HG03066 (cell line): ENCODE measurements around the gene E4F1.

Experiments used
- ATAC-seq: cut with Tn5 transposase; IDR thresholded peaks from one replicate; pipeline ENCODE4 v1.9.1; 2021; ENCODE audit warnings: low read depth; ENCODE audit not compliant: unreplicated experiment

The E4F1 gene

DNA sequence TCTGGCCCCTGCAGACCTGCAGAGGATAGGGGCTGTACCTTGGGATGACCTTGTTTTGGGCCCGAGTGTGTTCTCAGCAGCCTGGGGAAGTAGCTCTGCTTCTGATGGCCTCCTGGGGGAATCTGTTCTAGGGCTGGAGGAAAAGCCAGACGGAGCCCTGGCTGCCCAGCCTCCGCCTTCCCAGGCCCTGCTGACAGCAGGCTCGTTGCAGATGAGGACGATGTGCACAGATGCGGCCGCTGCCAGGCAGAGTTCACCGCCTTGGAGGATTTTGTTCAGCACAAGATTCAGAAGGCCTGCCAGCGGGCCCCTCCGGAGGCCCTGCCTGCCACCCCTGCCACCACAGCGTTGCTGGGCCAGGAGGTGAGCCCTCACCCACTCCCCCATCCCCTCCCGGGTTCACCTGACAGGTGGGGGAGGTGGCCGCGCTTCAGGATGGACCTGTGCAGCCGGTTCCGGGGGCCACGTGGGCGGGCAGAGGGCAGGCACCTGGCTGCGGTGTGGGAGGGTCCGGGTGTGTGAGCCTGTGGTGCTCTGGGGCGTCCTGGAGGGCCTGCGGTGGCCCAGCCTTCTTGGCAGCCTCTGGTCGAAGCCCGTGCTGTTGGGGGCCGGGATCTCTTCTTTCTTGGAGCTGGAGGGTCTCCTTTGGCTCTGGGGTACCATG is 4.9 kb downstream of the E4F1 start:
- no peak for ATAC-seq

DNA sequence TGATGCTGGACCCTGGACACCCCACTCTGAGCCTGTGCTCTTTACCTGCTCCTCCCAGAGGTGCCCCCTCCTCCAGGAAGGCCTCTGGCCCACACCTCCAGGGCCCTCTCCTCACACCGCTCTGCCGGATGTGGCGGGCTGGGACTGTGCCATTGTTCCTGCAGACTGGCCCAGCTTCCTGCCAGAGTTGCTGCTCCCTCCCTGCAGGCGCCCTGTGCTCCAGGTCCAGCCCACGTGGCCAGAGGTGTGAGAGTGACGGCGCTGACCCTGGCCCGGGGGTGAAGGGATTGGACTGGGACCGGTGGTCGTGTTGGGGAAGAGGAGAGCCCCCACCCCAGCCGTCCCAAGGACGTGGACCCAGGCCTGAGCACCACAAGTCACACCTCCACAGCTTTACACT is 5.7 kb downstream of the E4F1 start:
- no peak for ATAC-seq

DNA sequence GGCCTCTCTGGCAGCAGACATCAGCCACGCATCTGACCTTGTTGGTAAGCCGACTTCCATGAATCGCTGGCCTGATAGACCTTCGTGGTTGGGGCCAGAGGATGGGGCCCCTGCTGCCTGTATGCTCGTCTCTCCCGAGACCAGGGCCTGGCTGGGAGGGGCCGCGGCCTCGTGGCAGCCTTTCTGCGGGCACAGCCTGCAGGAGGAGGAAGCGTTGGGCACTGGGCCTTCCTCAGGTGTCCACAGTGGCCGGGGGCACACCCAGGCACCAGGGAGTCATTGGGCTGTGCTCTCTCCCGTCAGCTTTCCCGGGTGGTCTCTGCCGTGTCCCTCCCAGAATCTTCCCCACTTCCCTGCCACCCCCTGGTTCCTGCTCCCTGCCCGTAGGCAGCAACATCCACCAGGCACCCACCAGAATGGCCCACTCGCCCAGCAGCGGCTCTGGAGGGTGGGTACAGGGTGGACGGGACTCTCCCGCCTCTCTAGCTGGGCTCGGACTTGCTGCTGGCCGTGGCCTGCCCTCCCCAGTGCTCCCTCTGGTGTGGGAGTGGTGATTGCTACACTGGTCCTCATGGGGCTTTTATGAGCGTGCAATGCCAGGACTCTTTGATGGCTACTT is 6.3 kb downstream of the E4F1 start:
- ATAC-seq: no peak

DNA sequence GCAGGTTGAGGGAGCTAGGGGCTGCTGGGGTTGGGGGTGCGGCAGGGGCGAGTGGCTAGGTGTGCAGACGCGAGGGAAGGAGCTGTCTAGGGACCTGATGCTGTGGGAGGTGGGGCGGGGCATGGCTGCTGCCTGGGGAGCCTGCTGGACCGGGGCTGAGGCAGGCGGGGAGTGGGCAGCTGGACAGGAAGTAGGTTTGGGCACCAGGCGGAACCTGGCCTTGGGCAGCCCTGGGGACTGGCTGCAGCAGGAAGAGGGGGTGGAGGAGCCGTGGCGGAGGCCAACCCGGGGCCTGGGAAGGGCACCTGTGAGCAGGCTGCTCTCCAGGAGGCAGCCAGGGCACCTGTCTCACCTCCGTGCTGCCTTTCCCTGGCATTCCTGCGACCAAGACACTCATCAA is 7.0 kb downstream of the E4F1 start:
- no peak for ATAC-seq

DNA sequence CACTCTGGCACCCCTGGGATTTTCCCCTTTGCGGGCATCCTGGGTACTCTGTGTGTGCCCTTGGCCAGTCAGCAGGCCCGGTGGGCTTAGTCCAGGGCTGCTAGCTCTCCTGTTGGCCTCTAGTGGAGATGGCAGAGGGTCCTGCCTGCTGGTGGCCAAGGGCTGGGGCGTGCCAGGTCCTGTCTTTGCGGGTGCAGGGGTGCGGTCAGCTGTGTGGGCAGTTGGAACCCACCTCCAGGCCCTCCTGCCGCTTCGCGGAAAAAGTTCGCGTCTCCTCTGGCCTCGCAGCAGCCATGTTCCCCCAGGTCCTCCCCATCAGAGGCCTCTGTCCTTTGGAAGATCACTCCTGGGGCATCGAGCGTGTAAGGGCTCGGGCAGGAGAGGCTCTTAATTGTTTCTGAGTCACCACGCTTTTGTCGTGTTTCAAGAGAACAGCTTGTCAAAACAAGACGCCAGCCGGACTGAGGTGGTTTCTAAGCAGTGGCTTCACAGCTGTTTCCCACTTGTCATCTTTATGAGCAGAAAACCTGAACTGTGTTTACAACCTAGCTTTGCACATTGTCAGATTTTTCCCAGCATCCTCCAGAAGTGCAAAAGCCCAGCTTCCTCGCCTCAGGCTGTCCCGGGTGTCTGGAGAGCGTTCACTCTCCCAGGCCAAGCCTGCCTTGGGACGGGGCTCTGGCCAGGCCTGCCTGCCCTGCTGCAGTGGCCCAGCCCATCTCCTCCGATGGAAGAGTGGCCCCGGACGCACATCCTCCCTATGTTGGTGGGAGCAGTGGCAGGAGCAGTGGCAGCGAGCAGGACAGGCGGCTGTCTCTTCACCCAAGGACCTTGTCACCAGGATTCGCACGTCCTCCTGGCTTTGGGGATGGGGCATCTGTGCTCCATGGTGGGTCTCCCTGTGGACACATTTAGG is 7.9 kb downstream of the E4F1 start:
- no peak for ATAC-seq

DNA sequence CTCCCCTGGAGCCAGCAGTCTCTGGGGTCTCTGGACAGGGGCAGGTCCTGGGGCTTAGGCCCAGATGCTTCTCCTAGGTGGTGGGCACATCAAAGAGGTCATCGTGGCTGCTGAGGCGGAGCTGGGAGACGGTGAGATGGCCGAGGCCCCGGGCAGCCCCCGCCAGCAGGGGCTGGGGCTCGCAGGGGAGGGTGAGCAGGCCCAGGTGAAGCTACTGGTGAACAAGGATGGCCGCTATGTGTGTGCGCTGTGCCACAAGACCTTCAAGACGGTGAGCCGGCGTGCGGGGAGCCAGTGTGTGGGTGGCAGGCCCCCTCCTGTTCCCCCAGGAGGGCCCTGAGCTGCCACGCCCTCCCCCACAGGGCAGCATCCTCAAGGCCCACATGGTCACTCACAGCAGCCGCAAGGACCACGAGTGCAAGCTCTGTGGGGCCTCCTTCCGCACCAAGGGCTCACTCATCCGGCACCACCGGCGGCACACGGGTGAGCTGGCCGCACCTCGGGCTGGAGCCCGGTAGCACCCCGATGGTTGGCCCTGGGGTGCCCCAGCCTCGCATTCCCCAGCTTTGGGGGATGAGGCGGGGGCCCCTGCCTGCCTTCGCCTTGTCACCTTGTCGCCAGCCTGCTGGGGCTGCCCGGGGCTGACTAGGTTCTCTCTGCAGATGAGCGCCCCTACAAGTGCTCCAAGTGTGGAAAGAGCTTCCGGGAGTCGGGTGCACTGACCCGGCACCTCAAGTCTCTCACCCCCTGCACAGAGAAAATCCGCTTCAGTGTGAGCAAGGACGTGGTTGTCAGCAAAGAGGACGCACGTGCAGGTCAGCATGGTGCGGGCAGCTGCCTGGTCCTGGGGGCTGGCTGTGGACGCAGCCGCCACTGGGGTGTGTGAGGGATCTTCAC is 9.0 kb downstream of the E4F1 start:
- no peak for ATAC-seq

DNA sequence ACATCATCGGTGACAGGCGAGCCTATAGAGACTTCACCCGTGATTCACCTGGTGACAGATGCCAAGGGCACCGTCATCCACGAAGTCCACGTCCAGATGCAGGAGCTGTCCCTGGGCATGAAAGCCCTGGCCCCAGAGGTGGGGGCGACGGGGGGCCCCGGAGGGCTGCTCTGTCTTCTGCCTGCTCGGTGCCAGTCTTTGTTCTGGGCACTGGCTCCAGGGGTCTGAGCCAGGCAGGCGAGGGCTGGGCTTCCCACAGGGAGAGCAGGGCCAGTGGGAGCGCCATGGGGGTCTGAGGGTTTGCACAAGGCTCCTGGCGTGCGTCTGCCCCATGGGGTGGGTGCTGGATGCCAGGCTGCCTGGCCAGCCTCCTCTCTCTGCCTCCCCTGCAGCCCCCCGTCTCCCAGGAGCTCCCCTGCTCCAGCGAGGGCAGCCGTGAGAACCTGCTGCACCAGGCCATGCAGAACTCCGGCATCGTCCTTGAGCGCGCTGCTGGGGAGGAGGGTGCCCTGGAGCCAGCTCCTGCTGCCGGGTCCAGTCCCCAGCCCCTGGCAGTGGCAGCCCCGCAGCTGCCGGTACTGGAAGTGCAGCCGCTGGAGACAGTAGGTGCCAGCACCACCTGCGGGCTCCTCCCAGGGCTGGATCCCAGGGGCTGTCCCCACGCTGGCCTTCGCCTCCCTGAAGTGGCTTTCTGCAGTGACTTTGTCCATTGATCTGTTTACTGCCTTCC is 9.8 kb downstream of the E4F1 start:
- ATAC-seq: no peak

DNA sequence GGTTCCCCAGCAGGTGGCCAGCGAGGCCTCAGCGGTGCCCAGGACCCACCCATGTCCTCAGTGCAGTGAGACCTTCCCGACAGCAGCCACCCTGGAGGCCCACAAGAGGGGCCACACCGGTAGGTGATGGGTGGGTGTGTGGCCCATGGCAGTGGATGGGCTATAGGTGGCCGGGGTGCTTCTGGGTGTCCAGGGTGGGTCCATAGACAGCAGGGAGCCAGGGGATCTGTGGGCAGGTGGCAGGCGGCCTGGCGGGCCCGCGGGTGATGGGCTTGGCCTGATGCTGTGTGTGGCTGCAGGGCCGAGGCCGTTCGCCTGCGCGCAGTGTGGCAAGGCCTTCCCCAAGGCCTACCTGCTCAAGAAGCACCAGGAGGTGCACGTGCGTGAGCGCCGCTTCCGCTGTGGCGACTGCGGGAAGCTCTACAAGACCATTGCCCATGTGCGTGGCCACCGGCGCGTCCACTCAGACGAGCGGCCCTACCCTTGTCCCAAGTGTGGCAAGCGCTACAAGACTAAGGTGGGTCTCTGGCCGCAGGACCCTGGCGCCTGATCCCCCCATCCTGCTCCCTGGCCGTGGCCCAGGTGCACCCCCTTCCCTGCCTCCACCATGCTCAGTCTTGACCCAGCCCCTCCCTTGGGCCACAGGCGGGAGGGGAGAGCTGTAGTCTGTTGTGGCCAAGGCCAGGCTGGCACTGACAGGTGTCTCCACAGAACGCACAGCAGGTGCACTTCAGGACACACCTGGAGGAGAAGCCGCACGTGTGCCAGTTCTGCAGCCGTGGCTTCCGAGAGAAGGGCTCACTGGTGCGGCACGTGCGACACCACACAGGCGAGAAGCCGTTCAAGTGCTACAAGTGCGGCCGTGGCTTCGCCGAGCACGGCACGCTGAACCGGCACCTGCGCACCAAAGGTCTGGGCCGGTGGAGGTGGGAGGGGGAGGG is 10.8 kb downstream of the E4F1 start:
- no peak for ATAC-seq

DNA sequence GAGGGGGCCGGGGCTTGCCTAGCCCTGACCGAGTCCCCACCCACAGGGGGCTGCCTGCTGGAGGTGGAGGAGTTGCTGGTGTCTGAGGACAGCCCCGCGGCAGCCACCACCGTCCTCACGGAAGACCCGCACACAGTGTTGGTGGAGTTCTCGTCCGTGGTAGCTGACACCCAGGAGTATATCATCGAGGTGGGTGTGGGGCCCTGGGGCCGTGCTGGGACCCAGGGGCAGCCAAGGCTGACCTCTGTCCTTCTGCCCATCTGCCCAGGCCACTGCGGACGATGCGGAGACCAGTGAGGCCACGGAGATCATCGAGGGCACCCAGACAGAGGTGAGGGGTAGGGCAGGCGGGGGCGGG is 11.4 kb downstream of the E4F1 start:
- ATAC-seq: no peak

DNA sequence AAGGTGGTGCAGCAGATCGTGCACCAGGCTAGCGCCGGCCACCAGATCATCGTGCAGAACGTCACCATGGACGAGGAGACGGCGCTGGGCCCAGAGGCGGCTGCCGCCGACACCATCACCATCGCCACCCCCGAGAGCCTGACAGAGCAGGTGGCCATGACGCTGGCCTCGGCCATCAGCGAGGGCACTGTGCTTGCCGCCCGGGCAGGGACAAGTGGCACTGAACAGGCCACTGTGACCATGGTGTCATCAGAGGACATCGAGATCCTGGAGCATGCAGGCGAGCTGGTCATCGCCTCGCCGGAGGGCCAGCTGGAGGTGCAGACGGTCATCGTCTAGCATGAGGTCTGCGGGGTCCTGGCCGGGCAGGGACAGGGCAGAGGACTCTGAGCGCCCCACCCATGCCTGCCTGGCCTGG is 11.9 kb downstream of the E4F1 start:
- no peak for ATAC-seq

DNA sequence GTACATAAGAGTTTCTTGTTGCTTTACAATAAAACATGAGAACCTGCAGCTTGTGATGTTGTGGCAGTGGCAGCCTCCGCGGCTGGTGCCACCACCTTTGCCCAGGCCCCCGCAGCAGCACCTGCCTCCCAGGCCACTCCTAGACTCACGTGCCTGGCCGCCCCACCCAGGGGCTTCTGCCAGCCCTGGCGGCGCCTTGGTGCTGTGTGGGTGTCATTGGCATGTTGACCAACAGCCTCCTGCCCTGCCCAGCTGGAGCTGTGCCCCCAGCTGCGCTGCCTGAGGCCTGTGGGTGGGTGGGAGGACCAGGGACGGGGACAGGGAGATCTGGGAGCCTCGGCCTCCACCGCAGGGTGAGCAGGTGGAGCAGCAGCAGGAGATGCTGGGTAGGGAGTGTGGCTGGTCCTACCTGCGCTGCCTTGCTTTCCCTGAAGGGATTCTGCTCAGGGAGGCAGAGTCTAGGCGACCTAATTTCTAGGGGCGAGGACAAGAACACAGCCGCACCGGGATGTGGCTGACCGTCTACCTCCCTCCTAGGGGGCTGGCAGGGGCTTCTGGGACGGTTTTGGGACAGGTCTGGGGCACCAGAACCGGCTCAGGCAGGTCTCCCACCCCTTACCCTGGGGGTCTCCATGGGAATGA is 12.4 kb downstream of the E4F1 start:
- no peak for ATAC-seq

DNA sequence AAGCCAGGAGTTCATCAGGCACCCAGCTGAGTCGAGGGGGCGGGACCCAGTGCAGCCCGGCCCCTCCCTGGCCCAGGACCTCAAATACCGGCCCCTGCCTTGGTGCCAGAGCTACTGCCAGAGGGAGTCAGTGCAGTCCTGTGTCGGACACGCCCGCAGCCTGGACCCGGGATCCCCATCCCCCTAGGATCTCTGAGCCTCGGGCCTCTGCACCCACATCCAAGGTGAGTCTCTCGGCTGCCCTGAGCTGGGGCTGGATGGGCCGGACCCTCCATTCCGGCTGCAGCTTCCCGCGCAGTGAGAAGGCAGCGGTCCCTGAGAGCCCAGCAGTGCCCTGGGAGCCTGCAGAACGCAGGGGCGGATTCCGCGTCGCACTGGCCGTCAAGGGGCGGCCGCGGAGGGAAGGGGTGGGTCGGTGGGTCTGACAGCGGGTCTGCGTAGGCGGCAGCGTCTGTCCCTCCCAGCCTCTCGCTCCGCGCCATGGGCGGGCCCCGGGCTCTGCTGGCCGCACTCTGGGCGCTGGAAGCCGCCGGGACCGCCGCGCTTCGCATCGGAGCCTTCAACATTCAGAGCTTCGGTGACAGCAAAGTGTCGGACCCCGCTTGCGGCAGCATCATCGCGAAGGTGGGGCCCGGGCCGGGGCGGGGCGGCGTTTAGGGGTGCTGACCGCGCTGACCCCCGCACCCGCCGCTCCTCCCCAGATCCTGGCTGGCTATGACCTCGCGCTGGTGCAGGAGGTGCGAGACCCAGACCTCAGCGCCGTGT is 13.1 kb downstream of the E4F1 start, which contains the start of gene DNASE1L2:
TSS of gene DNASE1L2 (plus strand) at position 108 of the 765 bp plus-strand sequence. CDS start at position 481, 373 bp downstream.
- ATAC-seq: no peak

DNA sequence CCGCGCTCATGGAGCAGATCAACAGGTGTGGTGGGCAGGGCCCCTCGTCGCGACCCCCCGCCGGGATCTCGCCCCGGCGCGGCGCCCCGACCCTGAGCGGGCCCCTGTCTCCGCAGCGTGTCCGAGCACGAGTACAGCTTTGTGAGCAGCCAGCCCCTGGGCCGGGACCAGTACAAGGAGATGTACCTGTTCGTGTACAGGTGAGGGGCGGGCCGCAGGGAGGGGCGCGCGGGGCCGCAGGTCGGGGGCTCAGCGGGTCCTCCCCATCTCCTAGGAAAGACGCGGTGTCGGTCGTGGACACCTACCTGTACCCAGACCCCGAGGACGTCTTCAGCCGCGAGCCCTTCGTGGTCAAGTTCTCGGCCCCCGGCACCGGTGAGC is 13.7 kb downstream of the E4F1 start:
- no peak for ATAC-seq

DNA sequence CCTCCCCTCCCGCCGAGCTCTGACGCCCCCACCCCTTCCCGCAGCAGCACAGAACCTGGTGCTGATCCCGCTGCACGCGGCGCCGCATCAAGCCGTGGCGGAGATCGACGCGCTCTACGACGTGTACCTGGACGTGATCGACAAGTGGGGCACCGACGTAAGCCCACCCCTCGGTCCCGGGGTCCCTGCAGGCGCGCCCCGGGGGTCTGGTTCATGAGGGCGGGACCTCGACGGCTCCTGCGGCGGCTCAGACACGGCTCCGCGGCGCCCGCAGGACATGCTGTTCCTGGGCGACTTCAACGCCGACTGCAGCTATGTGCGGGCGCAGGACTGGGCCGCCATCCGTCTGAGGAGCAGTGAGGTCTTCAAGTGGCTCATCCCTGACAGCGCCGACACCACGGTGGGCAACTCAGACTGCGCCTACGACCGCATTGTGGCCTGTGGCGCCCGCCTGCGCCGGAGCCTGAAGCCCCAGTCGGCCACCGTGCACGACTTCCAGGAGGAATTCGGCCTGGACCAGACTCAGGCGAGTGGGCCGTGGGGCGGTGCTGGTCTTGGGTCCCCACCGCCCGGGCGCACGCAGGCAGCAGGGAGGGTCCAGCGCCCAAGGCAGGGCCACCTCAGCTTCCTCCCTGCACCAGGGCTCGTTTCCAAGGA is 14.2 kb downstream of the E4F1 start:
- no peak for ATAC-seq

DNA sequence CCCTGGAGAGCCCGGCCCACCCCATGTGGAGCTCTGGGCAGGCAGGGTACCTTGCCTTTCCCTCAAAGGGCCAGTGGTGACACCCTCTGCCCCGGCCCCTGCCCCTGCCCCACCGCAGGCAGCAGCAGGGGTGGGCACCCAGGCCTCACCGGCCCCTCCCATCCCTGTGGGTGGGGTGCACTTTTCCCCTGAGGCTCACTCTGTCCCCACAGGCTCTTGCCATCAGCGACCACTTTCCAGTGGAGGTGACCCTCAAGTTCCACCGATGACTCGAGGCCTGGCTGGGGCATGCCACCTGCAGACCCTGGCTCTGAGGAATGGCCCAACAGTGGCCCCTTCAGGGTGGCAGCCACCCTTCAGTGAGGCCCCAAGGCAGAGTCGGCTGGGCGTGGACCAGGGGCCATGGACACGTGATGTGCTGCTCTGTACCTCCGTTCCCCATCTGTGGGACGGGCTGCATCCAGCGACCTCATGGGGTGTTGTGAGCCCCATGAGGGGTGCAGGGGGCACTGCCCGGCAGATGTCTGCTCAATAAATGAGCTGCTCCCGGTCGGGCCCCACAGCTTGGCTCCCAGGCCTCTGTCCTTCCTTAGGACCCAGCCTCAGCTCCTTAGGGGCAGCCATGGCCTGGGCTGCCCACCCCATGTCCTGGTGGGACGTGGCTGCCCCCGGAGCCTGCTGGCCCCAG is 14.9 kb downstream of the E4F1 start:
- no peak for ATAC-seq

DNA sequence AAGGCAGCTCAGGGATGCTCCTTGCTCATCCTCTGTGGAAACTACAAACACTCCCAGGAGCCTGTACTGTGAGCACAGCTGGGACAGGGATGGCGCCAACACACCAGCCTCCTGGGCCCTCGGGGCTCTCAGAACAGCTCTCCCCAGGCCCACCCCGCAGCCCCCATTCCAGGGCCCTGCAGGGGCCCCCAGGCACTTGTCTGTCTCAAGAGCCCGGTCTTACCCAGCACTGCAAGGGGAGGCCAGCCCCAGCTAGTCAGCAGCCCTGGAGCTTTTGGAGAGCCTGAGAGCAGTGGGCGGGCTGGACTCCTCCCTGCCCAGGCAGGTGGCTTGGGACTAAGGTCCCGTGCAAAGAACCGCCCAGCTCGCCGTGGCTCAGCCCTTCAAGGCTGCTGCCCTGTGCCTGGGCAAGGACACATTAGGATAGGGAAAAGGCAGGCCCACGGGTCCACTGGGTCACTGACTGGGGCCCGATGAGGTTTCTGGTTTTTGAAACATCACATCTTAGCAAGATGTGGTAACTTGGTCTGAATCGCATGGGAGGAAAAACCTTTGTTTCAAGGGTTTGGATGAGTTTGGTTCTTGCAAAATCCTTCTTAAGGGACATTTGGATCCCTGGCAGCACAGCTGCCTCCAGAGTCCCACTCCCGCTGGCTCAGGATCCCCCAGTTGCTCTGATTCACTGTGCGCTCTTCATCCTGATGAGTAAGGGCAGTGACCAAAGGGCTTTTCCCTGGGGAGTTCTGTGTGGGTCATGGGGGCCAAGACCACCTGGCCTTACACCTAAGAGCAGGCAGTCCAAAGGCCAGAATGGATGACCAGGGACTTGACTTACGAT is 15.7 kb downstream of the E4F1 start:
- ATAC-seq: no peak
